COLO668 (cell line): ENCODE data around the gene NCK1.
"Not testable (repeated sequence)": the region's sequence is repeated elsewhere in the genome, so short reads cannot be mapped to it uniquely, and the experiment has no call there.

ENCODE experiments used
- DNase-seq: peaks from one replicate; lab custom pipeline; 2025; ENCODE audit not compliant: unreplicated experiment; lab: John Stamatoyannopoulos, UW

Gene NCK1

DNA sequence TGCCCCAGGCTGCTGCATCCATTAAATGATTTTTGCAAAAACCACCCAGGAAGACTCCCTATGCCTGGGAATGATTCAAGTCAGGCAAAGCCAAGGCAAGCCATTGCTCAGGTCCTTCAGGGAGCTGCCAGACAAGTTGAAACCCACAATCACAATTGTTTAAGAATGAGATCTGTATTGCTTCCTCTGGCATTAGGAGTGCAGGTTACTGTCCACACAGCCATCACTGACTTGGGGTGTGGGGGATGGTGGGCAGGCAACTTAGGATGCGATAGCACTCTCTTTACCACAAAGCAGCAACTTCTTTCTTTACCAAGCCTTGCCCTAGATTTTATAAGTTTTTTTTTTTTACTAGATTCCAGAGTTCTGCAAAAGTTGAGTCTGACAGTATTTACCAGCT, 80.8 kb downstream of the NCK1 start:
- no peak for DNase-seq

DNA sequence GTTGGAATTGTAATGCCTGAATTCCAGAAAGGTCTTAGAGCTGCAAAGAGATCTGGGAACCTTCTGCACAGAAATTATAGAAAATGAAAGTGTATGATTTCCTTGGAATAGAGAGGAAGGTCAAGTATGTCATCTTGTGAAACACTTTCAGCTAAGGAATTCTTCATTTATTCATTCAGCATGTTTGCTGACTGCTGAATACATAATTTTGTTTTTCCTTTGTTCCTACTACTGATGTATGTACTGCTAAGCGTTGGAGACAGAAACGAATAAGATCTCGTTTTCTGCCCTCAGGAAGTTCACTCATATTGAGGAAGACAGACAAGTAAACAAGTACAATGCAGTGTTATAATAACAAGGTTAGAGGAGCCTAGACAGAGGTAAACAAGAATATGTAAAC, 81.4 kb downstream of the NCK1 start:
- DNase-seq: no peak

DNA sequence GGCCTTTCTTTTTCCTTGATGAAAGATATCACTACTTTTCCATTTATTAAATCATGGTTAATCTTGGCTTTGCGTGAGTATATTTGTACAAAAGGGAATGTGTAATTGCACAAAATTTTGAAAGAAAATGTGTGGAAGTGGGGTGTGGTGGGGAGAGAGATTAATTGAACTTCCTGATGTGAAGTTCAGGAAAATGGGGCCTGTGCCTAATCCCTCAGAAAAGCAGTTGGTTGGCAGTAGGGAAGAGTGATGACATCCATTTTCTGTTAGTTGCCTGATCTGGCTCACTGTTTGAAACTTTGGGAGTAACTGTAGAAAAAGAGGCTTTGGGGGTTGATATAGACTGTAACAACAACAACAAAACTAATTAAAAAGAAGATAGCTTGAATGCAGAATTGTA, 85.0 kb downstream of the NCK1 start:
- no peak for DNase-seq

DNA sequence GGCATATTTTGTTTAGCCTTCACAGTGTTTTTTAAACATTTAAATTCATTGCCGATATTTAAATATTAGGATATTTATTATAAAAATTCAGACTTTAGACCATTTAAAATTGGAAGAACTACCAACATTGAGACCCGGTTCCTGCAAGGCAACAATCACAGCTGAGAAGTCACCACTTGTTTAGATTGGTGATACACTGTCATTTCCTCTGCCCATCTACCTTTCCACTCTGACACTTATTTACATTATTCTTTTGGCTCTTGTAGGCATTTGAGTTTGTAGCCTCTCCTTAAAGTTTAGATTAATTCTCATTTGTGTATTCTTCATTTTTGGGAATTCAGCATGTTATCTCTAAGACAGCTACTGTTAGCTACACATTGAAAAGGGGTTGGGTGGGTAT, 85.5 kb downstream of the NCK1 start:
- DNase-seq: no peak

DNA sequence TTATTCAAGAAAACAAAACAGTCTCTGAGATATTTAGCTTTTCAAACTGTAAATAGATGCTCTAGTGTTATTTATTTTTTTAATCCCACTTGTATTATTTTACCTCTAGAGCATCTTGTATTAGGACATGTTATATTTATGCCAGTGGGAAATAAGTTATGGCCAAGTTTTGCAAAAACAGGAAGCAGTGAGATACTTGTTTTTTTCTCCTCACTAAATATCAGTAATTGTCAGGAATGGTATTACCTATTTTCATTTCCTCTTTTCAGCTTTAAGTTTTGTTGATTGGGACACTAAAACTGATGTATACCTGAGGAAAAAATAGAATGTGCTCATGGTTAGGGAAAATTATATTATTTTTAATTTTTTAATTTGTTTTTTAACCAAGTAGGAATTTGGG, 87.1 kb downstream of the NCK1 start:
- DNase-seq: no peak

DNA sequence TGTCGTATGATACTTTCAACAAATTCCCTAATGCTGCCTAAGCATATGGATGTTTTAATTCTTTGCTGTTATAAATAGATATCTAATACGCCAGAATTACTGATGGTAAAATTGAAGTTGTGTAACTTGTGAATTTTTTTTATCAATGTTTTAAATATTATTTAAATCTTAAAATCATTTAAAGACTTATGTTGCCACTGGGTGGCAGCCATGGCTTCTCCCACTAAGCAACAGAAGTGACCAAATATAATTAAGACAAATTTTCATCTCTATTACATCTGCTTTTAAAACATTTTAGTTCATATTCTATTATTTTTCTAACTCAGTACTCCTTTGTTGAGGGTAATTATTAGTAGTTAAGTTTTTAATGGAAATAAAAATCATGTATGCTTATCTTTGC, 87.7 kb downstream of the NCK1 start:
- DNase-seq: no peak

DNA sequence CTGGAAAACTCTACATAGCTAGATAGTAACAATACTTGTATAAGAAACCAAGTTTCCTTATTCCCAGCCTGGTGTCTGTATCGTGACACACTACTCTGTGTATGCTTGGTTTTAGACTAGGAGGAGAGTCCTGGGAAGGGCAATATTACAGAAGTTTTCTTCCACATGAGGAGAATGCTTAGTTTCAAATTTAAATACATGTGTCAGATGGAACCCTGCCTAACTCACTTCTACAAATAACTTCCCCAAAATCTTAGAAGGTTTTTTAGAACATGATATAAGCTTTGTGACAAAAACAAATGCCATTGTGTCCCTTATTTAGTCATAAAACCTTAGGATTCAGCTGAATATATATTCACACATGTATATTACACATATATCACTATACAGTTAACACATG, 88.6 kb downstream of the NCK1 start:
- no peak for DNase-seq

DNA sequence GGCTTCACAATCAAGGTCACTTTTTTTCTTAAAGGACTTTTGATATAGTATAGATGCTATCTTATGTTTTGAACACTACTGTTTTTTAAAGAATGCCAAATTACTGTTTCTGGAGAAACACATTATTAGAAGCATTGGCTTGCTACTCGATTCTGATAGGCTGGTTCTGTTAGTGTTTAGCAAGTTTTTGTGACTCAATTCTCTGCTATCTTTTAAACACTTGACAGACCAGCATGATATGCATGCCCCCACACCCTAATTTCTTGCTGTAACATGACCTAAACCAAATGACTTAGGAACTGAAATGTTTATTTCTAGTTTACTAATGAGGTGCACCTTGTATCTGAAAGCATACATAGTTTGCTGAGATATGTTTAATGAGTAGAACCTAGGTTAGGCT, 90.3 kb downstream of the NCK1 start:
- no peak for DNase-seq

DNA sequence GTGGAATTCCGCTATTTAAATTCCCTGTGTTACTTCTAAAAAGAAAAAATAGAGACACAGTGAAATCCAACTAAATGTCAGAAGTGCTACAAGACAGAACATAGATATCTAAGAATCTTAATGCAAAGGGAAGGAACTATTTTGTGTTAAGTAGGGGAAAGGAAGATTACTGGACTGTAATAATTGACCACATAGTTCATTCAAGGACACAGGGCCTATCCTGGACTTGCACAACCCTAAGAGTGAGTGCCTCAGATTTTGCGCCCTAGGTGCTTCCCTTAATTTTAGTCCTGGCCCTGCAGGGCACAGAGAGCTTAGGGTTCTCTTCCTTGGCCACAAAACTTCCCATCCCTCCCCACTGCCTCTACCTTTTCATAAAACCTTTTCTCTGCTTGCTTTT, 92.2 kb downstream of the NCK1 start:
- DNase-seq: no peak

DNA sequence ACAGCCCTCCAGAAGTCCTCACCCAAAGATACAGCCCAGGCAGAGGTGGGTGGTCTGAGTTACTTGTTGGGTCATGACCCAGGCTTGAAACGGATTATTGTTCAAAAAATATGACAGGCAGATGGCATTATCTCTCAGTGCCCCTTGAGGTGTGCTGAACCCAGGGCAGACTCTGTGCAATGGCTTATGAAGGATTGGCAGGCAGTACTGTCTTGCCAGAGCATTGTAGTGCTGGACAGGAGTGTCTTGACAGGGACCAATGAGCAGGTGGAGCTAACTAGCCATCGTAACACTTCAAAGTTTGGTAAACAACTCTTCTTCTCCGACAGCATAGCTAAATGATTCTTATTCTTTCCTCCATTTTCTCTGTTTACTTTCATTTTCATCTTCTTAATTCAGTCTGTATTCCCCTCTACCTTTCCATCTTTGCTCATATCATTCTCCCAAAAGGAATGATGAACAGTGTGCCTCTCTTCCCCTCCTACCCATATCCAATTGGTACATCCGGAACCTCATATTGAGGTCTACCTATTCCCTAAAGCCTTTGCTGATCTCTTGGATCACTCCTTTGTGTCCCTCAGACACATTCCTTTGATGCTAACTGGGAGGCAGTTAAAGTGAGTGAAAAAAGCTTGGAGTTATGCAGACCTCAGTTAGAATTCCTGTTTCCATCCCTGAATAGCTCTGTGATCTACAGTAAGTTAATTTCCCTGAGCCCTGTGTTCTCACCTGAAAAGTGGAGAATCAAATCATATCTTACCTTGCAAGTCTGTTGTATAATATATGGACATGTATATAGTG, 93.2 kb downstream of the NCK1 start:
- no peak for DNase-seq

DNA sequence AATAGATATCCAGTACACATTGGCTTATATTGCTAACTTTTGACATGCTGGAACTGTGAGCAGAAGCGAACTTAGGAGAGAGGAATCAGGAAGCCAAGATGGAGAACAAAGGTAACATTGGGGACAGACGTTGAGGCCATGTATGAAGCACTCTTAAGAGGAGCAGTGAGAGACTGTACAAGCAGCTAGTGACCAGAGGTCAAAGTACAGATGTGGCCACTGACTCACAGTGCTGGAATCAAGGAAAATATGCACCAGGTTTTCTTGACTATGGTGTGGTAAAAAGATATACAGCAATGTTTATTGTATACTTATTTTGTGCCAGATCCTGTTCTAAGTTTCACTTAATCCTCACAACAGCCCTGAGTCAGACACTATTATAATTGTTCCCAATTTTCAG, 93.8 kb downstream of the NCK1 start:
- DNase-seq: no peak

DNA sequence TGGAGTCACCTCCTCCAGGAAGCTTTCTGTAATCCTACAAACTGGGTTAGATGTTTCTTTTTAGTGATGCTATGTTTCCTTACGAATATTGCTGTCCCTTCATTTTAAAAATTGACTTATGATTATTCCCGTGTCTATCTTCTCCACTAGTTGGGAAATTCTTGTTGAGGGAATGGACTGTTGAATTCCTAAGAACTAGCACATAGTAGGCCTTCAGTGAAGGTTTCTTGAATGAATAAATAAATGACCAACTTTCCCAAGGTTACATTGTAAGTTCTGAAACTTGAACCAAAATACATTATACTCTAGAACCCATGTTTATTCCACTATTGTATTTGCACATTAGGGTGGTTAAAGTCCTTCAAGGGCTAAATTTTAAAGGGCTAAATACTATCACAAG, 95.0 kb downstream of the NCK1 start:
- DNase-seq: no peak

DNA sequence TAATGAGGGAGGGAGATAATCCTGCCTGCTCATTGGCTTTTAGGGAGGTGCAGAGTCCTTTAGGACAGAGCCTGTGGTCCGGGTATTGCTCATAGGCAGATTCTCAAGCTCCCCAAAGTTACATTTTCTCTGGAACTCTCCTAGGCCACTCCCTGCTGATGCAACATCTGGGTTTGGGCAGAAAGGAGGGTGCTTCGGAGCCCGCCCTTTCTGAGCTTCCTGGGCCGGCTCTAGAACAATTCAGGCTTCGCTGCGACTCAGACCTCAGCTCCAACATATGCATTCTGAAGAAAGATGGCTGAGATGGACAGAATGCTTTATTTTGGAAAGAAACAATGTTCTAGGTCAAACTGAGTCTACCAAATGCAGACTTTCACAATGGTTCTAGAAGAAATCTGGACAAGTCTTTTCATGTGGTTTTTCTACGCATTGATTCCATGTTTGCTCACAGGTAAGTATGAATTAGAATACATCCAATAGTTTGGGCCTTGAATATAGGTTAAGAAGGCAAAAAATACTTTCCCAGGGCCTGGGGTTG, 95.8 kb downstream of the NCK1 start, which contains the start of gene IL20RB:
TSS of gene IL20RB (plus strand) at position 233 of the 538 bp plus-strand sequence. CDS start at position 364, 131 bp downstream.
- DNase-seq: no peak

DNA sequence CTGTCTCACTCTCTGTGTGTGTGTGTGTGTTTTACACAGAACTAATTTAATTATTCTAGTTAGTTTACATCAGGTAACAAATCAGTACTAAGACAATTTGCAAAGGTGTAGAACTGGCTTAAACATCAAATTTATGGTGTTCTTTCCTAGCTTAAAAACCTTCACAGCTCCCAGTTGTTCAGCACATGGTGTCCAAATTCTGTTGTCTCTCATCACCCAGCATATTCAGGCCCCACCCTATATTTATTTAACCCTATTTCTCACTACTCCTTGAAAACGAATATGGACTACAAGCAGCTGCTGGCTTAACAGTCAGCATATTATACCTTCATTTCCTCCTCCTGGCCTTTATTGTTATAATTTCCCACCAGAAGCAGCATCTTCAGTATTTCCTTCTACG, 96.9 kb downstream of the NCK1 start:
- DNase-seq: no peak

DNA sequence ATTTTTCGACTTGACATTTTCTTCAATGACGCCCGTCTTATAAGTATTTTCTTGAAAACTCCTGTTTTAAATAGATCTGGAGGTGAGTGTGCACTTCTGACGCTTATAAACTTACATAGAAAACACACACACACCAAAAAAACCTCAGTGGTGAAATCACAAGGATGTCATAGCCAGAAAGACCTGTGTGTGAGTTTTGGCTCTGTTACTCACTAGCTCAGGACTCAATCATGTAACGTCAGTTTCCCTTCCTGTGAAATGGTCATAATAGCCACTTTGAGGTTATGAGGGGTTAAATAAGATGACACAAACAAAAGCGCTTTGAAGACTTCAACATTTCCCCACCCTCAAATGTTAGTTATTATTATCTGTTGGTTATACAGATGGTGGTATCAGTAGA, 97.6 kb downstream of the NCK1 start:
- no peak for DNase-seq

DNA sequence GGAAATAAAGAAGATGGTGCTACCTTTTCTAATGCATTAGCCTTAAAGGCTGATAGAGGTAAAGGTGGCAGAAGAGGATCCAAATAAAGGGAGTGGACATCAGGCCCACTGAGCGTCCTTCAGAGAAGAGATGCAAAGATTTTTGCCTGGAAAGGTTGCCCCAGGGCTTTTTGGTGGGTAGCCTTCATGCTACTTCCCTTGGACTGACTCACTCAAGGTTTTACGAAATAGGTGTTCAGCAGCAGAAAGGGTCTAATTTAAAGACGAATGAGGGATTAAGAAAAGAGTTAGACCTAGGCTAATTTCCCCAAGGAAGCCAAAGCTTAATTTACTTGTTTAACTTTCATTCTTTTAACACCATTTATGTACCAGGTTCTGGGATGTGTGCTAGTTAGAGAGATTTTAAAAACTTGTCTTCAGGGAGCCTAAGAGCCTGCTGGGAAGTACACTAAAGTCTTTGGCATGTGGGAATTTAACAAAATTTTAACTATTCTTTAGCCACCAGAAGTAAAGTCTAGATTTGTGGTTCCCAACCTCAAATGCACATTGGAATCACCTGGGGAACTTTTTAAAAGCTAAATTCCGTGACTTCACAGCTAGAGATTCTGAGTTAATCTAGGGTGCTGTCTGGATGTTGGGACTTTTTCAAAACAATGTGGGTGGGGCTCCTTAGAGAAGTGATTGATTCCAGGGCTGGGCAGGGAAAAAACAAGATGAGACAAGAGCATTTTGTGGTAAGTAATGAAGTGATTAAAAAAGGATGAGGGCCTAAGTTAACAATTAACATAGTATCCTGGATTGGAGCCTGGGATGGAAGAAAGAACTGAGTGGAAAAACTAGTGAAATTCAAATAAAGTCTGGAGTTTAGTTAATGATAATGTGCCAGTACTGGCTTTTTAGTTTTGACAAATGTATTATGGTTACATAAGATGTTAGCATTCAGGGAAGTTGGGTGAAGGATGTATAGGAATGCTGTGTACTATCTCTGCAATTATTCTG, 99.1 kb downstream of the NCK1 start:
- no peak for DNase-seq

DNA sequence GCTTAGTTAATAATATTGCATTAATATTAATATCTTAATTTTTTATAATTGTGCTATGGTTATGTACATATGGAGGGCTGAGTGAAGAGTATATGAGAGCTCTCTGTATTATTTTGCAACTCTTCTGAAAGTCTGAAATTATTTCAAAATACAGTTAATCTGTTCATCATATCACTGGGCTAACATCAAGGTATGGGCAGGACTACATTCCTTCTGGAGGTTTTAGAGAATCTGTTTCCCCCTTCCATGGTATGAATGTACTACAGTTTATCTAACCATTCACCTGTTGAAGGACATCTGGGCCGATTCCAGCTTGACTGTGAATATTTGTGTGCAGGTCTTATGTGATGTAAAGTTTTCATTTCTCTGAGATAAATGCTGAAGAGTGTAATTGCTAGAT, 100.9 kb downstream of the NCK1 start:
- DNase-seq: no peak

DNA sequence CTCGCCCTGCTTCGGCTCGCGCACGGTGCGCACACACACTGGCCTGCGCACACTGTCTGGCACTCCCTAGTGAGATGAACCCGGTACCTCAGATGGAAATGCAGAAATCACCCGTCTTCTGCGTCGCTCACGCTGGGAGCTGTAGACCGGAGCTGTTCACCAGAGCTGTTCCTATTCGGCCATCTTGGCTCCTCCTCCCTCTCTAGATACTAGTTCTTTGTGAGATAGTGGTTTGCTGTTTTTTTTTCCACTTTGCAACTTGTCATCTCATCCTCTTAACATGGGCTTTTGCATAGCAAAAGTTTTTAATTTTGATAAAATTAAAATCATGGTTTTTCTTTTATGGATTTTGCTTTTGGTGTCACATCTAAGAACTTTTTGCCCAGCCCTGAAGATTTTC, 107.5 kb downstream of the NCK1 start:
- not testable (repeated sequence) for DNase-seq

DNA sequence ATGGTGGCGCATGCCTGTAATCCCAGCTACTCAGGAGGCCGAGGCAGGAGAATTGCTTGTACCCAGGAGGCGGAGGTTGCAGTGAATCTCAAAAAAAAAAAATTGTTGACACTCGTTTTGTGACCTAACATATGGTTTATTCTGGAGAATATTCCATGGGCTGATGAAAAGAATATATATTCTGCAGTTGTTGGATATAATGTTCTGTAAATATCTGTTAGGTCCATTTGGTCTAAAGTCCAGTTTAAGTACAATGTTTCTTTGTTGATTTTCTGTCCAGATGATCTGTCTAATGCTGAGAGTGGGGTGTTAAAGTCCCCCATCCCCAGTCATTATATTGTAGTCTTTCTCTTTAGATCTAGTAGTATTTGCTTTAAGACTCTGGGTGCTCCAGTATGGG, 111.3 kb downstream of the NCK1 start:
- no peak for DNase-seq

DNA sequence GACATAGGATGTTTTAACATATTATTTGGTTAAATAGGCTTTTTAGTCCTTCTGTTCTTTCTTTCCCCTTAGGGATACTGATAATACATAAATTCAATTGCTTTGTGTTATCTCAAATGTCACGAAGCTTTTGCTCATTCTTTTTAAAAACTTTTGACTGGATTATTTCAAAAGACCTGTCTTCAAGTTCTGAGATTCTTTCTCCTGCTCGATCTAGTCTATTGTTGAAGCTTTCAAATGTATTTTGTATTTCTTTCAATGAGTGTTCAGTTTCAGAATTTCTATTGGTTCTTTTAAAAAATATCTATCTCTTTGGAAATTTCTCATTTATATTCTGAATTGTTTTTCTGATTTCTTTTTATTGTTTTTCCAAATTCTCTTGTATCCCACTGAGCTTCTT, 112.7 kb downstream of the NCK1 start:
- DNase-seq: no peak

DNA sequence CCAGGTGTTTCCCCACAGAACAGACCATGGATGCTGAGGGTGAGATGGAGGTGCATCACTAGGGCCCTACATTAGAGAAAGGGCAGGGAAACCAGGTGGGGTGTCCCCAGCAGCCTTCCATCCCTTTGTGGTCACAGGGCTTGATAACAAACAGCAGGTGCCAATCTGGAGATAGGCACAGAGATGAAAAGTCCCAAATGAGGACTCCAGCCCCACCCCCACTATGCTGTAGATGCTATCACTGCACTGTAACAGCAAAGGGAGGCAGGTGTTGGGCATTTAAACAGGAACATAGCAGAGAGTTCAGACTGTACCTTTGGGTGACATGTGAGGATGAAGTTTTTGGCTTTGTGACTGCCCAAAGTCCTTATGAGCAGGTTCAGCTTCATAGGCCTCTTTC, 117.2 kb downstream of the NCK1 start:
- DNase-seq: no peak

DNA sequence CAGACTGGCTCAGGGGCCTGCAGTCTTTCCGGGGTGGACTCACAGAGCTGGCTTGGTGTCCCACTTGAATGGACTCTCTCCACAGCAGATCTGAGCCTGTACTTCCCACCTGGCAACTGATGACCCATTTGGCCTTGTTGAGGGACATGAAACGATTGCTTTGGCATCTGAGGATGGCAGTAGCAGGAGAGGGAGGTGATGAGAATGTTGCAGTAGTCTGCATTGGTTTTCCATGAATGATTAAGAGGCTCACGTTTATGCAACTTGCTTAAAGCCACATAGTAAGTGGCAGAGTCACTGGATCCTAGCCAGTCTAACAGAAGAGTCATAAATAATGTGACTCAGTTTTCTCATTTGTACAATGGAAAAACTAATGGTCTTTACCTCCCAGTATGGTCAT, 117.7 kb downstream of the NCK1 start:
- no peak for DNase-seq
